IPS-20b (cell line): Measurements from ENCODE around the gene CAAP1.
"Not testable (repeated sequence)": the region's sequence is repeated elsewhere in the genome, so short reads cannot be mapped to it uniquely, and the experiment has no call there.

Experiments
- H3K27ac ChIP-seq: one replicate; pipeline ENCODE4 v1.5.1; 2013; ENCODE audit warnings: low read length
- H3K27me3 ChIP-seq: 2 replicates; pipeline ENCODE4 v1.6.1; 2013; ENCODE audit warnings: mild to moderate bottlenecking, low read length, inconsistent platforms; ENCODE audit not compliant: insufficient read depth
- H3K36me3 ChIP-seq: 2 replicates; pipeline ENCODE4 v1.6.1; 2013; ENCODE audit warnings: low read depth, mild to moderate bottlenecking, inconsistent platforms, low read length, moderate library complexity; ENCODE audit not compliant: insufficient read depth
- H3K4me1 ChIP-seq: 2 replicates; pipeline ENCODE4 v1.6.1; 2013; ENCODE audit warnings: mild to moderate bottlenecking, control low read depth, inconsistent platforms, low read length, moderate library complexity; ENCODE audit not compliant: insufficient read depth
- H3K4me3 ChIP-seq: 2 replicates; pipeline ENCODE4 v1.5.1; 2013; ENCODE audit warnings: mild to moderate bottlenecking, low read length, inconsistent platforms
- H3K9ac ChIP-seq: 2 replicates; pipeline ENCODE4 v1.6.1; 2013; ENCODE audit warnings: low read depth, mild to moderate bottlenecking, inconsistent platforms, low read length, moderate library complexity
- H3K9me3 ChIP-seq: 2 replicates; pipeline ENCODE4 v1.6.1; 2013; ENCODE audit warnings: mild to moderate bottlenecking, low read depth, low read length, inconsistent platforms; ENCODE audit not compliant: insufficient read depth

Gene CAAP1

GRCh38 chr9:26893030-26893676, 551 bp upstream of the CAAP1 start:
- no peaks in the 10 kb centered on the region for H3K36me3 ChIP-seq
- peak overlapping the region; percentile 98 for H3K9ac ChIP-seq
- H3K4me3 ChIP-seq, result peak overlapping the region; percentile 93
- peaks cover 9% of the 10 kb centered on the region; the same call in 1 of the 2 replicates for H3K4me1 ChIP-seq
- no peaks in the 10 kb centered on the region for H3K27me3 ChIP-seq
- no peaks in the 10 kb centered on the region for H3K9me3 ChIP-seq
- H3K27ac ChIP-seq, result peak overlapping the region; percentile 98

GRCh38 chr9:26891726-26892125, 876 bp downstream of the CAAP1 start:
- peak overlapping the region; percentile 98 for H3K9ac ChIP-seq
- peaks cover 6% of the 10 kb centered on the region for H3K36me3 ChIP-seq
- H3K27me3 ChIP-seq, result no peaks in the 10 kb centered on the region
- no peak overlapping the region for H3K27ac ChIP-seq
- no peaks in the 10 kb centered on the region for H3K9me3 ChIP-seq
- peak overlapping the region; percentile 93 for H3K4me3 ChIP-seq
- peaks cover 9% of the 10 kb centered on the region; the same call in 1 of the 2 replicates for H3K4me1 ChIP-seq

- Histone ChIP-seq H3K27me3 (no peaks in the 10 kb centered on the region), H3K4me3 (no peak overlapping the region), H3K4me1 (peaks cover 7% of the 10 kb centered on the region; the same call in 1 of the 2 replicates), H3K36me3 (peaks cover 38% of the 10 kb centered on the region), H3K27ac (no peak overlapping the region), H3K9me3 (peaks cover 3% of the 10 kb centered on the region; the same call in 1 of the 2 replicates), H3K9ac (no peak overlapping the region)
Measured at GRCh38 chr9:26888271-26888670, 4.3 kb downstream of the CAAP1 start.

- no peak overlapping the region for H3K27ac ChIP-seq
- H3K4me3 ChIP-seq, result no peak overlapping the region
- peaks cover 20% of the 10 kb centered on the region for H3K9me3 ChIP-seq
- H3K36me3 ChIP-seq, result peaks cover 94% of the 10 kb centered on the region
- no peaks in the 10 kb centered on the region for H3K4me1 ChIP-seq
- no peaks in the 10 kb centered on the region for H3K27me3 ChIP-seq
- no peak overlapping the region for H3K9ac ChIP-seq
Measured at GRCh38 chr9:26882154-26882553, 10.4 kb downstream of the CAAP1 start.

- Histone ChIP-seq H3K4me1 (no peaks in the 10 kb centered on the region), H3K27ac (no peak overlapping the region), H3K27me3 (no peaks in the 10 kb centered on the region), H3K4me3 (no peak overlapping the region), H3K9me3 (peaks cover 20% of the 10 kb centered on the region), H3K36me3 (peaks cover 88% of the 10 kb centered on the region), H3K9ac (no peak overlapping the region)
Measured at GRCh38 chr9:26880262-26880661, 12.3 kb downstream of the CAAP1 start.

GRCh38 chr9:26875155-26875554, 17.4 kb downstream of the CAAP1 start:
- not testable (repeated sequence) for H3K27ac ChIP-seq, H3K4me1 ChIP-seq
- peaks cover 47% of the 10 kb centered on the region for H3K36me3 ChIP-seq

GRCh38 chr9:26870292-26870691, 22.3 kb downstream of the CAAP1 start:
- Histone ChIP-seq H3K27ac (no peak overlapping the region), H3K4me1 (no peaks in the 10 kb centered on the region), H3K36me3 (peaks cover 30% of the 10 kb centered on the region), H3K9me3 (no peaks in the 10 kb centered on the region), H3K4me3 (no peak overlapping the region), H3K27me3 (no peaks in the 10 kb centered on the region), H3K9ac (no peak overlapping the region)

More at GRCh38 chr9:26875155-26875554, 17.4 kb downstream of the CAAP1 start:
- H3K27me3 ChIP-seq, H3K4me3 ChIP-seq, H3K9ac ChIP-seq, H3K9me3 ChIP-seq: not testable (repeated sequence)

GRCh38 chr9:26863074-26863473, 29.5 kb downstream of the CAAP1 start:
- H3K9me3 ChIP-seq, result no peaks in the 10 kb centered on the region
- H3K4me3 ChIP-seq, result no peak overlapping the region
- no peaks in the 10 kb centered on the region for H3K27me3 ChIP-seq
- H3K9ac ChIP-seq, result no peak overlapping the region
- peaks cover 34% of the 10 kb centered on the region for H3K36me3 ChIP-seq
- no peak overlapping the region for H3K27ac ChIP-seq
- no peaks in the 10 kb centered on the region for H3K4me1 ChIP-seq

- Histone ChIP-seq H3K4me1 (no peaks in the 10 kb centered on the region), H3K27me3 (no peaks in the 10 kb centered on the region), H3K36me3 (peaks cover 70% of the 10 kb centered on the region), H3K27ac (no peak overlapping the region), H3K9ac (no peak overlapping the region), H3K9me3 (no peaks in the 10 kb centered on the region), H3K4me3 (no peak overlapping the region)
Measured at GRCh38 chr9:26856413-26857032, 36.1 kb downstream of the CAAP1 start.

- Histone ChIP-seq H3K27ac (no peak overlapping the region), H3K4me3 (no peak overlapping the region), H3K9ac (no peak overlapping the region), H3K27me3 (no peaks in the 10 kb centered on the region), H3K36me3 (peaks cover 75% of the 10 kb centered on the region), H3K4me1 (no peaks in the 10 kb centered on the region), H3K9me3 (no peaks in the 10 kb centered on the region)
Measured at GRCh38 chr9:26850995-26851394, 41.6 kb downstream of the CAAP1 start.

GRCh38 chr9:26833792-26834191, 58.8 kb downstream of the CAAP1 start:
- Histone ChIP-seq H3K36me3 (no peaks in the 10 kb centered on the region), H3K4me3 (no peak overlapping the region), H3K9ac (no peak overlapping the region), H3K4me1 (no peaks in the 10 kb centered on the region), H3K27me3 (no peaks in the 10 kb centered on the region), H3K27ac (no peak overlapping the region), H3K9me3 (no peaks in the 10 kb centered on the region)

GRCh38 chr9:26828391-26828955, 64.1 kb downstream of the CAAP1 start:
- not testable (repeated sequence) for H3K4me3 ChIP-seq, H3K27me3 ChIP-seq, H3K9me3 ChIP-seq, H3K9ac ChIP-seq, H3K36me3 ChIP-seq, H3K4me1 ChIP-seq, H3K27ac ChIP-seq
